Glomerular endothelial cell (primary cell): Measurements from ENCODE around the gene TAF6. TPM values are rescaled to one million over a fixed set of nuclear protein-coding genes. Genes with fewer than 3 reads are reported as not detected.
"Not testable (repeated sequence)": the region's sequence is repeated elsewhere in the genome, so short reads cannot be mapped to it uniquely, and the experiment has no call there.

ENCODE experiments used
- DNase-seq: peaks from one replicate; pipeline ENCODE4 v3.0.0-alpha.2; 2011; ENCODE audit warnings: low read depth, low spot score; ENCODE audit errors: extremely low read depth
- total RNA-seq: library from RNA; depleted of rRNA; stranded (reverse); fragments of >200 nt; gene quantifications from 2 replicates; pipeline ENCODE4 v1.2.3, GENCODE V29; 2015

Gene TAF6
- total RNA-seq, 1 donor from 2014 or later, result 71.4 TPM

DNA sequence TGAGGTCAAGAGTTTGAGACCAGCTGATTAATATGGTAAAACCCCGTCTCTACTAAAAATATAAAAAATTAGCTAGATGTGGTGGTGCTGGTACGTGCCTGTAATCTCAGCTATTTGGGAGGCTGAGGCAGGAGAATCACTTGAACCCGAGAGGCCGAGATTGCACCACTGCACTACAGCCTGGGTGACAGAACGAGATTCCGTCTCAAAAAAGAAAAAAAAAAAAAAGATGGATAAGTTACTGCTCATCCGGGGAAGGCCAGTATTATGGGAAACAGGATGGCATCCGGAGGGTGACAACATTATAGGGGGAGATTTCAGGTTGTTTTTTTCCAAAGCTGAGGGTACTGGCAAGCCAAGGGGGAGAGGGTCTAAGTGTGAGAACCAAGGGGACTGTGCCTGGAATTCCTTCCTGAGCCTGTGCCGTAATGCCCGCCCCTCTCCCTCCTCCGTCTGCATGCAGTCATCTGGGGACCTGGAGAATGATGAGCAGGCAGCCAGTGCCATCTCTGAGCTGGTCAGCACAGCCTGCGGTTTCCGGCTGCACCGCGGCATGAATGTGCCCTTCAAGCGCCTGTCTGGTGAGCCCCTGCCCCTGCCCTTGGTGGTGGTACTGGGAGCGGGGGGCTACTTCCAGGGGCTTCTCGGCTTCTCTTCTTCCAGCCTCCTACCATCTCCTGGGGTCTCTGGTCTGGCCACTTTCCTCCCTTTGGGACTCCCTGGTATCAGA lies 33.9 kb upstream of the TAF6 start:
- DNase-seq, result no peak

- no peak for DNase-seq
Observed at GRCh38 chr7:100152404-100152803, 33.2 kb upstream of the TAF6 start.

DNA sequence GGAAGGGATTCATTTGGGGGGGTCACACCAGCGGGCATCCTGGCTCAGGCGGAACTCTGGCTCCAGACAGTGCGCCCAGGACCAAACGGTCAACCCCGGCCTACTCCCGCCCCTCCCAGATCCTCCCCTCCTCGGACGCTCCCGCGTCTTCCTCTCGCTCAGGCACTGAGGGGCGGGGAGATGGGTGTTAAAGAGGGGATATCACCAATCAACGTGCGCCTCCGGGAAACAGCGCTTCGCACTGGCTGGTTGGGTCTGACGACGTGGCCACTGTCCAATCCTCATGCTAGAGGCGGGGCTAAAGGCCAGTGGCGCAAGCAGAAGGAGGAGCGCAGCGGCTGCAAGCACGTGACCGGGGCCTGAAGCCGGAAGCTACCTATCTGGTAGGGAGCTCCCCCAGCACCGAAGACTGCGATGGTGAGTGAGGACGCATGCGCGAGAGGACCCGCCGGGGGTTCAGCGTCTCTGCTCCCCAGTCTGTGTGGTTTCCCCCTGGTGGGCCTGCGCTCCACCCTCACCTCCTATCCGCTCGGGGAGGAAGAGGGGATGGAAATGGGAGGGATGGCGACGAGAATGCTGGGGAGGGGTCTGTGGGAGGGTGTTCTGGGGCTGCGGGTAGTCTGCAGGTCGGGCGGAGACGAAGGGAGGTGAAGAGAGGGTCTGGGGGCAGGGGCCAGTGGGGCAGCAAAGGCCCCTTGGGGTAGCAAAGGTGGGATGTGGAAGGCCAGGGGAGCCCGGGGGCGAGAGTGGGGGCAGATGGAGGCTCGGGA lies 29.6 kb upstream of the TAF6 start, which contains the start of gene LAMTOR4:
Gene LAMTOR4, plus strand, starts transcription at position 360 of the 770 bp plus-strand sequence. Its CDS starts 55 bp downstream, at position 415.
- peak; percentile 82 for DNase-seq

DNA sequence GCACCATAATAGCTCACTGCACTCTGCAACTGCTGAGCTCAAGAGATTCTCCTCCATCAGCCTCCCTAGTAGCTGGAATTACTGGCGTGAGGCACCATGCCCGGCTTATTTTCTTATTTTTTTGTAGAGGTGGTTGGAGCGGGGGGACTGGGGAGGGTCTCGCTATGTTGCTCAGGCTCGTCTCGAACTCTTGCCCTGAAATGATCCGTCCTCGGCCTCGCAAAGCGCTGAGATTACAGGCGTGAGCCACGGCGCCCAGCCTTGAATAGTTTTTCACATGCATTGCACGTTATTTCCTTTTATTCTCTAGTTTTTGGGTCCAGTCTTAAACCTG lies 29.0 kb upstream of the TAF6 start:
- DNase-seq, result no peak

DNA sequence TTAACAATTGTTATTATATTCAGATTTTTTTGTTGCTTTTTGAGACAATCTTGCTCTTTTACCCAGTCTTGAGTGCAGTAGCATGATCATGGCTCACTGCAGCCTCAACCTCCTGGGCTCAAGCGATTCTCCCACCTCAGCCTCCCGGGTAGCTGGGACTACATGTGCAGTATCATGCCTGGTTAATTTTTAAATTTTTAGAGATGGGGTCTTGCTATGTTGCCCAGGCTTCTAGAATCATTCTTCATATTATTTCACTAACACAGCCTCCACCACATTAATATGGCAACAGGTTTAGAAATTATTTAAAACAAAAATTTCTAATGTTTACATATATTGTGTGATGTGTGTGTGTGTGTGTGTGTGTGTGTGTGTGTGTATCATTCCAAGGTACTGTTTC lies 28.1 kb upstream of the TAF6 start:
- DNase-seq, result no peak

DNA sequence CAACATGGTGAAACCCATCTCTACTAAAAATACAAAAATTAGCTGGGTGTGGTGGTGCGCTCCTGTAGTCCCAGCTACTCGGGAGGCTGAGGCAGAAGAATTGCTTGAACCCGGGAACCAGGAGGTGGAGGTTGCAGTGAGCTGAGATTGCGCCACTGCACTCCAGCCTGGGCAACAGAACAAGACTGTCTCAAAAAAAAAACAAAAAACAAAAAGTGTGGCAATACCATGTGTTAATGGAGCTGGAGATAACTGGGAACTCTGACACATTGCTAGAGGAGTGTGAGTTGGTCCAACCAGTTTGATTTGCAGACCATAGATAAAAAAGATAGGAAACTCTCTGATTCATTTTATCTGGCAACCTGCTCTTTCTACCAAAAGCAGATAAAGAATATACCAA lies 27.2 kb upstream of the TAF6 start:
- not testable (repeated sequence) for DNase-seq

GRCh38 chr7:100142461-100142860 lies 23.3 kb upstream of the TAF6 start:
- DNase-seq, result no peak

- DNase-seq, result no peak
Observed at GRCh38 chr7:100141555-100141949, 22.4 kb upstream of the TAF6 start.

- no peak for DNase-seq
Observed at GRCh38 chr7:100137851-100138760, 18.9 kb upstream of the TAF6 start.

DNA sequence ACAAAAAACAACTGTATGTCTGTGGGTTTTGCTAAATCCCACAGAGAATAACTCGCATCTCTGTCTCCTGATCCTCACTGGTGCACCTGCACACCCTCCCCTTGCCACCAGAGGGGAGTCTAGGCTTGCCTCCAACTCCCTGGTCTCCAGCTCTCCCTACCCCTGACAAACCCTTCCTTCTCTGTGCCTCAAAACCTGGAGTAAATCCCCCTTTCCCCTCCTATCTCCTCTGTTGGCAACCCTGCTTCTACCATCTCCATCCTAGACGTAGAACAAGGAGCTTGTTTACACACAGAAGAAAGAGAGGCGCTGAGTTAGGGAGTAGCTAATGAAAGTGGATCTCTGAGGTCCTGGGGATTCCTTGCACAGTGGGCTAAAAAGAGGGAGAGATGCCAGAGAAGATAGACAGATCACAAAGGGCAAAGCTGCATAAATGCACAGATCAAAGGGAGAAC lies 13.6 kb upstream of the TAF6 start:
- DNase-seq, result no peak

GRCh38 chr7:100132126-100132525 lies 13.0 kb upstream of the TAF6 start:
- DNase-seq, result no peak

DNA sequence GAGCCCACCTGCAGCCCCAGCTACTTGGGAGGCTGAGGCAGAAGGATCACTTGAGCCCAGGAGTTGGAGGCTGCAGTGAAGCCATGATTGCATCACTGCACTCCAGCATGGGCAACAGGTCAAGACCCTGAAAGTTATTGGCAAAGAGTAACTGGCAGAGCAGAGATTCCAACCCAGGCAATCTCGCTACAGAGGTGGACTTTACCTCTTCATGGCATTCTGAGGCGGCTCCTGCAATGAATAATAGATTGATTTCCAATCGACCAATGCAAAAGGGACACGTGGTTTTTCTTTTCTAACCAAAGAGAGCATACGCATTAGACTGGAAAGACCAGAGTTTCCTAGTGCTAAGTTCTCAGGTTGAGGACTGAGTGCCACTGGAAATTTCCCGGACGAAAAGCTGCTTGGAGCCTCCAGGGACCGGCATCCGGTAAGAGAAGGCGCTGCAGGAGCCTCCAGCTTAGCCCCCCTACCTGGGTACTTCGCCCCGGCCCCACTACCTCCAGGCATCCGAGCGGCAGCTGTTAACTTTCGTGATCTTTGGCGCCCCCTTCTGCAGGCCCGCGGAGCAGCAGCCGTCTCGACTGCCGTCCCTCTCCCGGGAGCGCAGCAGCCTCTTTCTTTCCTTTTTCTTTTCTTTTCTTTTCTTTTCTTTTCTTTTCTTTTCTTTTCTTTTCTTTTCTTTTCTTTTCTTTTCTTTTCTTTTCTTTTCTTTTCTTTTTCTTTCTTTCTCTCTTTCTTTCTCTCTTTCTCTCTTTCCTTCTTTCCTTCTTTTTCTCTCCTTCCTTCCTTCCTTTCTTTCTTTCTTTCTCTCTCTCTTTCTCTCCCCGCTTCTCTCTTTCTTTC lies 11.7 kb upstream of the TAF6 start:
- no peak for DNase-seq

GRCh38 chr7:100130220-100130607 lies 11.1 kb upstream of the TAF6 start:
- not testable (repeated sequence) for DNase-seq

- DNase-seq, result no peak
Observed at GRCh38 chr7:100128637-100128963, 9.4 kb upstream of the TAF6 start.

DNA sequence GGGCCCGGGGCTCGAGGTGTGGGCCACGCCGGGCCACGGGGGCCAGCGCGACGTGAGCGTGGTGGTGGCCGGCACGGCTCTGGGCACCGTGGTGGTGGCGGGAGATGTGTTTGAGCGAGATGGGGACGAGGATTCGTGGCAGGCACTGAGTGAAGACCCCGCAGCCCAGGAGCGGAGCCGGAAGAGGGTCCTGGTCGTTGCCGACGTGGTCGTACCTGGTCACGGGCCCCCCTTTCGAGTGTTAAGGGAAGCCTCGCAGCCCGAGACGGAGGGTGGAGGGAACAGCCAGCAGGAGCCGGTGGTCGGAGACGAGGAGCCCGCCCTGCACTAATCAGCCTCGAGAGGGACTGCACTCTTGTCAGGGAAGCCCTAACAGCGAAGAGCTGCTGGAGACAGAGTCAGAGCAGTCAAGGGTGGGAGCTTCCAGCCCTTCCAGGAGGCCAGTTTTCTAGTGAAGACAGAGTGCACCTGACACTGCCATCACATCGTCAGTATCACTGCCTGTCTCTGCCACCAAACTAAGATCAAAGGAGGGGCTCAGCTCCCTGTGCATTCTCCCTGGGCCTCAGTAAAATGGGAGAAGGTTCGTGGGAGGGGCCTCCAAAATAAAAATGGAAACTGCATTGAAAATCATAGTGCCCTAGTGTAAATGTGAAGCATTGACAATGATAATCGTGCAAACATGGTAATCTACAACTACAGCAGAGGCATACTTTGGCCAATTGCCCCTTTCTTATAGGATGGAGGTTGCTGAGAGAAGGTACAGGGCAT lies 8.9 kb upstream of the TAF6 start:
- DNase-seq, result no peak

DNA sequence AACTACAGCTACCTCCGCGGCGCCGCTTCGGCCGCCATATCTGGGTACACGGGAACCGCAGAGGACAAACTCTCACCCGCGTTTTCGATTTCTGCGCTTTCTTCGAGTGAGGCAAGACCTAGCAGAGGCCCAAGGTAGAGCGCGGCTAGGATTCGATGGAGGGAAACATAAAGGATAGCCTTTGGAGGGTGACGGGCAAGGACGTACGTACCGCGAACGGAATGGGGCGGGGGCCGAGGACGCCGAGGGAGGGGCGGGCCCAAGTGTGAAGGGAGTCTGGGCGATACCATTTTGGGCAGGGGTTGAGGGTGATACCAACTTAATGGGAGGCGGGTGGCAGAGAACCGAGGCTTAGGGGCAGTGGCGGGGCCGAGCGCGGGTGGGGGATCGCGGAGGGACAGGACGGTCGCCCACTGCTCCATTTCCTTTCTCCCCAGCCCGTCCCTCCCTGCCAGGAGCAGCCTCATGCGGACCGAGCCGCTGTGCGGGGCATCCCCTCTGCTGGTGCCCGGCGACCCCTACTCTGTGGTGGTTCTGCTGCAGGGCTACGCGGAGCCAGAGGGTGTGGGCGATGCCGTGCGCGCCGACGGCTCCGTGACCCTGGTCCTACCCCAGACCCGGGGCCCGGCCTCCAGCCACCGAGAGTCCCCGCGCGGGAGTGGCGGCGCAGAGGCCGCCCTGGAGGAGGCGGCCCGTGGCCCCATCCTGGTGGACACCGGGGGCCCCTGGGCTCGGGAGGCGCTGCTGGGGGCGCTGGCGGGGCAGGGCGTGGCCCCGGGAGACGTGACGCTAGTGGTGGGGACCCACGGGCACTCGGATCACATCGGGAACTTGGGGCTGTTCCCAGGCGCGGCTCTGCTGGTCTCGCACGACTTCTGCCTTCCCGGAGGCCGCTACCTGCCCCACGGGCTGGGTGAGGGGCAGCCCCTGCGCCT lies 8.0 kb upstream of the TAF6 start, which contains the start of gene MBLAC1:
Gene MBLAC1, plus strand, starts transcription at position 37 of the 935 bp plus-strand sequence. Its CDS starts 429 bp downstream, at position 466.
- DNase-seq, result peak; percentile 69

DNA sequence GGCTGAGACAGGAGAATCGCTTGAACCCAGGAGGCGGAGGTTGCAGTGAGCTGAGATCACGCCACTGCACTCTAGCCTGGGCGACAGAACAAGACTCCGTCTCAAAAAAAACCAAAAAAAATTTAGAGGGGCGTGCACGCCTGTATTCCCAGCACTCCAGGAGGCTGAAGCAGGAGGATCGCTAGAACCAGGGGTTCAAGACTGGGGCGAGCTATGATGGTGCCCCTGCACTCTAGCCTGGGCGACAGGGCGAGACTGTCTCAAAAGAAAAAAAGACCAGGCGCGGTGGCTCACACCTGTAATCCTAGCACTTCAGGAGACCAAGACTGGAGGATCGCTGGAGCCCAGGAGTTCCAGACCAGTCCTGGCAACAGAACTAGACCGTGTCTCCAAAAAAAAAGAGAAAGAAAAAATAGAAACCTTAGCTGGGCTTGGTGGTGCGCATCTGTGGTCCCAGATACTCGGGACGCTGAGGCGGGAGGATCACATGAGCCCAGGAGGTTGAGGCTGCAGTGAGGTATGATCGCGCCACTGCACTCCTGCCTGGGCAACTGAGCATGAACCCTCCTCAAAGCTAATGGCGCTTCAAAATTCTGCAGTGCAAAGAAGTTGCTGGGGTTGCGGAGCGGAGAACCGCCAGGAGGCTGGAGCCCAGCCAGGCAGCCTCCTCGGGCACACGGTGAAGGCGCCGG lies 7.2 kb upstream of the TAF6 start:
- DNase-seq, result no peak
